K562 (cell line): ENCODE data around the gene SCAMP1. TPM values are rescaled to one million over a fixed set of nuclear protein-coding genes. Genes with fewer than 3 reads are reported as not detected.

Source experiments
- BDP1 ChIP-seq: IDR thresholded peaks from 3 replicates; pipeline ENCODE4 v1.6.1; 2011; ENCODE audit not compliant: insufficient read length, insufficient read depth
- CBX1 ChIP-seq: sonication (generic); IDR thresholded peaks from 2 replicates; pipeline ENCODE4 v1.6.1; 2016; ENCODE audit warnings: antibody characterized with exemption, low read depth, mild to moderate bottlenecking
- ETV5 ChIP-seq: sonication (generic); formaldehyde crosslinking; IDR thresholded peaks from 2 replicates; pipeline ENCODE4 v1.4.0; 2020; ENCODE audit warnings: low read depth, mild to moderate bottlenecking, missing genetic modification reagents
- HSF4 ChIP-seq: fragments of 250-450 bp; sonication (Bioruptor Pico); IDR thresholded peaks from 2 replicates; pipeline ENCODE4 v2.1.2; 2022; ENCODE audit warnings: mild to moderate bottlenecking, moderate library complexity, borderline replicate concordance
- JUND ChIP-seq, 2 experiments: IDR thresholded peaks; 2 replicates in 1 of 2; 3 replicates in 1 of 2; pipeline ENCODE4 v1.6.1; 2011; ENCODE audit warnings: borderline replicate concordance in 2 of 2, low read depth in 2 of 2, low read length in 2 of 2, improper control_type of control experiment in 1 of 2, missing biosample characterization in 1 of 2, missing genetic modification characterization in 1 of 2, missing genetic modification reagents in 1 of 2
- LCOR ChIP-seq: sonication (generic); formaldehyde crosslinking; IDR thresholded peaks from 2 replicates; pipeline ENCODE4 v1.8.0; 2022; ENCODE audit warnings: mild to moderate bottlenecking, missing genetic modification reagents
- MCM7 ChIP-seq, 2 experiments: fragments of 450-650 bp; IDR thresholded peaks; 2 replicates each; pipeline ENCODE4 v1.6.1; 2016 to 2018
- MEIS2 ChIP-seq: fragments of 450-650 bp; IDR thresholded peaks from 2 replicates; pipeline ENCODE4 v1.6.1; 2014; ENCODE audit warnings: mild to moderate bottlenecking; ENCODE audit not compliant: partially characterized antibody
- MIER1 ChIP-seq: fragments of 450-650 bp; IDR thresholded peaks from 2 replicates; pipeline ENCODE4 v1.6.1; 2016; ENCODE audit warnings: antibody characterized with exemption, mild to moderate bottlenecking, low read depth
- MXI1 ChIP-seq: IDR thresholded peaks from 2 replicates; pipeline ENCODE4 v1.6.1; 2011; ENCODE audit warnings: low read depth, mild to moderate bottlenecking, improper control_type of control experiment, low read length
- NCOA2 ChIP-seq, 2 experiments: fragments of 450-650 bp; IDR thresholded peaks; 2 replicates each; pipeline ENCODE4 v1.6.1; 2018; ENCODE audit warnings: mild to moderate bottlenecking in 2 of 2, moderate library complexity in 1 of 2; ENCODE audit not compliant: partially characterized antibody in 2 of 2
- NCOA4 ChIP-seq: fragments of 450-650 bp; IDR thresholded peaks from 2 replicates; pipeline ENCODE4 v1.6.1; 2018; ENCODE audit warnings: mild to moderate bottlenecking; ENCODE audit not compliant: partially characterized antibody
- PHF8 ChIP-seq: fragments of 200-600 bp; sonication (generic); IDR thresholded peaks from 2 replicates; pipeline ENCODE4 v1.6.1; 2012; ENCODE audit warnings: mixed run types, mild to moderate bottlenecking, inconsistent platforms, low read length, moderate library complexity, borderline replicate concordance
- RBM25 ChIP-seq: fragments of 200-400 bp; formaldehyde crosslinking; IDR thresholded peaks from 2 replicates; pipeline ENCODE4 v1.6.1; 2018; ENCODE audit warnings: low read length, low read depth, moderate library complexity; ENCODE audit not compliant: severe bottlenecking
- RCOR1 ChIP-seq, 2 experiments: IDR thresholded peaks; 2 replicates each; pipeline ENCODE4 v1.6.1; 2012; ENCODE audit warnings: low read depth in 2 of 2, low read length in 2 of 2, borderline replicate concordance in 1 of 2, improper control_type of control experiment in 1 of 2
- SIN3B ChIP-seq: fragments of 450-650 bp; IDR thresholded peaks from 2 replicates; pipeline ENCODE4 v1.6.1; 2017; ENCODE audit warnings: low read depth, mild to moderate bottlenecking, moderate library complexity
- SMARCC2 ChIP-seq: fragments of 450-650 bp; IDR thresholded peaks from 2 replicates; pipeline ENCODE4 v1.6.1; 2017; ENCODE audit warnings: antibody characterized with exemption, moderate library complexity, mild to moderate bottlenecking, low read depth
- TFAP4 ChIP-seq: sonication (generic); formaldehyde crosslinking; IDR thresholded peaks from 2 replicates; pipeline ENCODE4 v1.8.0; 2022; ENCODE audit warnings: missing genetic modification reagents, mild to moderate bottlenecking, moderate library complexity, borderline replicate concordance
- ZNF239 ChIP-seq: fragments of 250-450 bp; sonication (Bioruptor Pico); IDR thresholded peaks from 2 replicates; pipeline ENCODE4 v1.4.0; 2020; ENCODE audit warnings: mild to moderate bottlenecking
- ZNF311 ChIP-seq: fragments of 250-450 bp; sonication (Bioruptor Pico); IDR thresholded peaks from 2 replicates; pipeline ENCODE4 v1.4.0; 2020; ENCODE audit warnings: mild to moderate bottlenecking, moderate library complexity
- ZNF639 ChIP-seq, 2 experiments: fragments of 200-800 bp in 1 of 2; sonication (Bioruptor generic) in 1 of 2; sonication (generic) in 1 of 2; formaldehyde crosslinking in 1 of 2; IDR thresholded peaks in 1 of 2; conservative IDR thresholded peaks in 1 of 2; 2 replicates each; pipeline versions ENCODE4 v1.5.0 to v1.6.1; 2016 to 2020; ENCODE audit warnings: missing compliant biosample characterization in 1 of 2, missing genetic modification characterization in 1 of 2, missing genetic modification reagents in 1 of 2
- ZSCAN29 ChIP-seq: fragments of 450-650 bp; IDR thresholded peaks from 2 replicates; pipeline ENCODE4 v1.6.1; 2017
- polyA plus RNA-seq, 8 experiments: library from polyadenylated mRNA; depleted of rRNA in 4 of 8; stranded (reverse) in 5 of 8; unstranded in 3 of 8; fragments of >200 nt; fragmentation: Nextera tagmentation in 2 of 8; fragmentation: Illumina TruSeq in 1 of 8; extraction: Ambion mirVana in 2 of 8; extraction: Trizol in 1 of 8; gene quantifications; 2 replicates each; pipeline versions ENCODE4 v1.2.1 to v1.2.3, GENCODE V29; 2011 to 2014; ENCODE audit warnings: inconsistent platforms in 1 of 8, missing spikeins in 1 of 8
- total RNA-seq, 7 experiments: library from RNA; depleted of rRNA in 6 of 7; stranded (reverse); fragments of >200 nt in 6 of 7; fragmentation: Illumina TruSeq in 2 of 7; extraction: Trizol in 2 of 7; gene quantifications; 2 replicates each; pipeline versions ENCODE4 v1.2.1 to v1.2.3, GENCODE V29; 2011 to 2021; ENCODE audit warnings: low replicate concordance in 1 of 7
- TF ChIP-seq, protein P1 (sequence below): fragments of 450-650 bp; IDR thresholded peaks from 2 replicates; pipeline ENCODE4 v1.6.1; 2016; ENCODE audit warnings: low read depth, mild to moderate bottlenecking, moderate library complexity
- TF ChIP-seq, protein P2 (sequence below): fragments of 450-650 bp; IDR thresholded peaks from 2 replicates; pipeline ENCODE4 v1.6.1; 2016

Gene SCAMP1
- total and polyA plus RNA-seq, 9 of the 15 experiments (the other 6 are each of a cell fraction or from before 2014, with no cell fraction given) = 5.4 to 23.9 (median 13.8) TPM

DNA sequence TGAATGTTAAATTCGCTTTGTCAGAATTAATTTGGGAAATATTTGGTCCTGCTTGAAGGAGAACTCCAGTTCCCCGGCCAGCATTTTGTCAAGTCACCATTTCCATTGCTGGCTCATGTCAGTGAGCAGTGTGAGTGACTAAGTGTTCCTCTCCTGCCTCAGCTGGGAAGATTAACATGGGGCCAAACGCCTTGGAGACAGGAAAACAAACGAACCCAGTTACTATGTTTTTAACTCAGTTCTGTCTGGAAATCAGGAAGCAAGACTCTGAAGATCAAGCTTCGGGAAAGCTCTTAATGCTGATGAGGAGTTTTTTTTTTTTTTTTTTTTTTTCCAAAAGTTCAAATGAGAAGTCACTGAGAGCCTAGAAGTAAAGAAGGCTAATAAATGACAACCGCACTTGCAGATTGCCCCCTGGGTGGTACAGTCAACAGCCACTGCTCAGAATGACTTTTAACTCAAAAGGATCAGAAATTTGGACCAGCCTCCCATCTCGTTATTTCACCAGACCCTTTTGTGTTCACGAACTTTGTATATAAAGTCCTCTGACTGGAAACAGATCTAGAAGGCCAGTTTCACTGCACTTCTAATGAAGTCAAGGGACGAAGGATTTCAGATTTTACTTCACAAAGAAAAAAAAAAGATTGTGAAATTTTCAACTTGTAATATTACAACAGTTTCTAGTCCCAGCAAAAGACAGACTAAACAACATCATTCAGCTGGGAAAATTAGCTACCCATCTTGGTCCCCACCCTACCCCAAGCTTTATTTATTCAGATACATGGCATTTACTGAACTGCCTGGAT, 166.8 kb downstream of the SCAMP1 start (continued):
- TF ChIP-seq, protein P1, sequence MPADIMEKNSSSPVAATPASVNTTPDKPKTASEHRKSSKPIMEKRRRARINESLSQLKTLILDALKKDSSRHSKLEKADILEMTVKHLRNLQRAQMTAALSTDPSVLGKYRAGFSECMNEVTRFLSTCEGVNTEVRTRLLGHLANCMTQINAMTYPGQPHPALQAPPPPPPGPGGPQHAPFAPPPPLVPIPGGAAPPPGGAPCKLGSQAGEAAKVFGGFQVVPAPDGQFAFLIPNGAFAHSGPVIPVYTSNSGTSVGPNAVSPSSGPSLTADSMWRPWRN = no peak
- TF ChIP-seq JUND (IDR thresholded peaks at IDR 0.05; ENCODE audit: borderline replicate concordance, low read depth, low read length) = peak; percentile 76; the same call in 1 of the 2 replicates
- peak; percentile 80; the same call in 2 of the 3 replicates for TF ChIP-seq JUND (tag; IDR thresholded peaks at IDR 0.05; ENCODE audit: borderline replicate concordance, low read depth, low read length)
- TF ChIP-seq HSF4 (CRISPR knock-in tag) = no peak
- TF ChIP-seq MIER1 = no peak
- TF ChIP-seq CBX1 = 0 out of 2 replicates have a peak, but pooled peaks have one; percentile 31
- peak; percentile 69 for TF ChIP-seq MEIS2
- TF ChIP-seq PHF8 = no peak
- TF ChIP-seq BDP1 = no peak
- TF ChIP-seq ETV5 (CRISPR knock-in tag) = no peak
- no peak for TF ChIP-seq ZNF311 (CRISPR knock-in tag)
- no peak for TF ChIP-seq NCOA4
- no peak for TF ChIP-seq LCOR
- peak; percentile 95 for TF ChIP-seq TFAP4
- no peak for TF ChIP-seq RBM25
- no peak for TF ChIP-seq RCOR1 (IDR thresholded peaks at IDR 0.05; ENCODE audit: borderline replicate concordance in 1 of 2, low read depth in 2 of 2, low read length in 2 of 2)
- TF ChIP-seq MCM7 (IDR thresholded peaks at IDR 0.05) = no peak
- no peak for TF ChIP-seq SIN3B
- TF ChIP-seq MXI1 = 0 out of 2 replicates have a peak, but pooled peaks have one; percentile 54
- TF ChIP-seq ZNF639 (CRISPR knock-in tag; conservative IDR thresholded peaks at IDR 0.05 in 1 of 2, IDR thresholded peaks at IDR 0.05 in 1 of 2) = peak in 1 of 2 experiments; percentile 33; a peak in 1 of 4 replicates
- no peak for TF ChIP-seq ZNF239
- TF ChIP-seq ZSCAN29 = no peak
- TF ChIP-seq SMARCC2 = peak; percentile 69
- no peak for TF ChIP-seq NCOA2 (IDR thresholded peaks at IDR 0.05; ENCODE audit: partially characterized antibody in 2 of 2)
- TF ChIP-seq, protein P2, sequence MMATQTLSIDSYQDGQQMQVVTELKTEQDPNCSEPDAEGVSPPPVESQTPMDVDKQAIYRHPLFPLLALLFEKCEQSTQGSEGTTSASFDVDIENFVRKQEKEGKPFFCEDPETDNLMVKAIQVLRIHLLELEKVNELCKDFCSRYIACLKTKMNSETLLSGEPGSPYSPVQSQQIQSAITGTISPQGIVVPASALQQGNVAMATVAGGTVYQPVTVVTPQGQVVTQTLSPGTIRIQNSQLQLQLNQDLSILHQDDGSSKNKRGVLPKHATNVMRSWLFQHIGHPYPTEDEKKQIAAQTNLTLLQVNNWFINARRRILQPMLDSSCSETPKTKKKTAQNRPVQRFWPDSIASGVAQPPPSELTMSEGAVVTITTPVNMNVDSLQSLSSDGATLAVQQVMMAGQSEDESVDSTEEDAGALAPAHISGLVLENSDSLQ = peak; percentile 52
